Activated naive CD4-positive, alpha-beta T cell treated with anti-CD3 and anti-CD28 coated beads, Interleukin-2, amount 10 ng/mL, durations not matched to agents 7 days and 5 days (primary cell): ENCODE results near the gene SLC16A3.
A peak's percentile ranks its signal among the peaks of the same experiment; 100 is the strongest.
"Not testable (repeated sequence)": the region's sequence is repeated elsewhere in the genome, so short reads cannot be mapped to it uniquely, and the experiment has no call there.

Experiments used
- CTCF ChIA-PET: fragments of 350-600 bp; sonication (Branson Sonifier 250); formaldehyde crosslinking; loops from one replicate; lab custom pipeline; 2021; ENCODE audit warnings: antibody characterized with exemption; lab: Charles Lee
- DNase-seq: peaks from one replicate; pipeline ENCODE4 v3.0.0-alpha.2; 2020
- H3K27ac Mint-ChIP-seq: one replicate; pipeline ENCODE4 v1.8.0; 2021; ENCODE audit warnings: mild to moderate bottlenecking, moderate library complexity, mixed read lengths
- H3K27me3 Mint-ChIP-seq: one replicate; pipeline ENCODE4 v1.8.0; 2021; ENCODE audit warnings: mild to moderate bottlenecking, mixed read lengths
- H3K36me3 Mint-ChIP-seq: one replicate; pipeline ENCODE4 v1.8.0; 2021; ENCODE audit warnings: mixed read lengths
- H3K4me1 Mint-ChIP-seq: one replicate; pipeline ENCODE4 v1.8.0; 2021; ENCODE audit warnings: mixed read lengths
- H3K4me3 Mint-ChIP-seq: one replicate; pipeline ENCODE4 v1.8.0; 2021; ENCODE audit warnings: mild to moderate bottlenecking, moderate library complexity, mixed read lengths
- H3K9me3 Mint-ChIP-seq: one replicate; pipeline ENCODE4 v1.8.0; 2021; ENCODE audit warnings: mixed read lengths

Gene SLC16A3

GRCh38 chr17:82228842-82229697 lies at the start of gene SLC16A3:
TSS of gene SLC16A3 (plus strand) at chr17:82229042. CDS start at chr17:82236009, 6,967 bp downstream.
- Mint-ChIP-seq H3K4me1 (peaks cover 16% of the 10 kb centered on the region), H3K36me3 (peaks cover 8% of the 10 kb centered on the region), H3K4me3 (peak within 1 kb of the TSS; percentile 89), H3K27me3 (peaks cover 5% of the 10 kb centered on the region), H3K9me3 (no peaks in the 10 kb centered on the region), H3K27ac (peak within 1 kb of the TSS; percentile 91)
- CTCF ChIA-PET, result interaction anchor here (1.1 to 2.4 kb wide), 3 partner anchors 9 to 188 kb away, joined by 3 to 11 read pairs (median 7); no protein-coding TSS in a partner anchor
- peak; percentile 76 for DNase-seq

- CTCF ChIA-PET, result interaction anchor here (1.6 kb wide), 1 partner anchor 12 kb away, joined by 3 read pairs; no protein-coding TSS in a partner anchor
- DNase-seq, result no peak
- Mint-ChIP-seq H3K27me3 (no peaks in the 10 kb centered on the region), H3K9me3 (no peaks in the 10 kb centered on the region), H3K4me1 (no peaks in the 10 kb centered on the region), H3K27ac (no peak overlapping the region), H3K36me3 (no peaks in the 10 kb centered on the region), H3K4me3 (no peak overlapping the region)
These were observed 49.4 kb upstream of the SLC16A3 start for GRCh38 chr17:82179412-82179811.

- CTCF ChIA-PET, result no interaction called here
- DNase-seq, result no peak
- Mint-ChIP-seq H3K9me3 (no peaks in the 10 kb centered on the region), H3K36me3 (no peaks in the 10 kb centered on the region), H3K4me3 (no peak overlapping the region), H3K27ac (no peak overlapping the region), H3K4me1 (no peaks in the 10 kb centered on the region), H3K27me3 (no peaks in the 10 kb centered on the region)
These were observed 48.8 kb upstream of the SLC16A3 start for GRCh38 chr17:82179946-82180475.

- no peak for DNase-seq
- Mint-ChIP-seq H3K36me3 (no peaks in the 10 kb centered on the region), H3K9me3 (no peaks in the 10 kb centered on the region), H3K27ac (no peak overlapping the region), H3K27me3 (no peaks in the 10 kb centered on the region), H3K4me3 (no peak overlapping the region), H3K4me1 (no peaks in the 10 kb centered on the region)
- CTCF ChIA-PET, result interaction anchor here (1.0 kb wide), 1 partner anchor 25 kb away, joined by 4 read pairs; no protein-coding TSS in a partner anchor
These were observed 47.9 kb upstream of the SLC16A3 start for GRCh38 chr17:82180776-82181528.

- CTCF ChIA-PET, result interaction anchor here (1.2 kb wide), 1 partner anchor 21 kb away, joined by 3 read pairs; no protein-coding TSS in a partner anchor
- Mint-ChIP-seq H3K27ac (no peak overlapping the region), H3K4me1 (no peaks in the 10 kb centered on the region), H3K9me3 (no peaks in the 10 kb centered on the region), H3K27me3 (no peaks in the 10 kb centered on the region), H3K4me3 (no peak overlapping the region), H3K36me3 (no peaks in the 10 kb centered on the region)
- no peak for DNase-seq
These were observed 44.1 kb upstream of the SLC16A3 start for GRCh38 chr17:82184761-82185160.

GRCh38 chr17:82186221-82186620 lies 42.6 kb upstream of the SLC16A3 start:
- no peak overlapping the region for H3K27ac Mint-ChIP-seq
- H3K9me3 Mint-ChIP-seq, result no peaks in the 10 kb centered on the region
- CTCF ChIA-PET, result interaction anchor here (1.1 to 1.2 kb wide), 2 partner anchors 9 to 19 kb away, joined by 3 read pairs; no protein-coding TSS in a partner anchor
- no peaks in the 10 kb centered on the region for H3K27me3 Mint-ChIP-seq
- DNase-seq, result no peak
- H3K36me3 Mint-ChIP-seq, result no peaks in the 10 kb centered on the region
- H3K4me1 Mint-ChIP-seq, result no peaks in the 10 kb centered on the region
- no peak overlapping the region for H3K4me3 Mint-ChIP-seq

GRCh38 chr17:82187500-82187899 lies 41.3 kb upstream of the SLC16A3 start:
- Mint-ChIP-seq H3K4me3 (no peak overlapping the region), H3K27me3 (no peaks in the 10 kb centered on the region), H3K27ac (no peak overlapping the region), H3K4me1 (no peaks in the 10 kb centered on the region), H3K36me3 (no peaks in the 10 kb centered on the region), H3K9me3 (no peaks in the 10 kb centered on the region)
- CTCF ChIA-PET, result interaction anchor here (1.0 kb wide), 1 partner anchor 9 kb away, joined by 3 read pairs; no protein-coding TSS in a partner anchor
- DNase-seq, result no peak

- Mint-ChIP-seq H3K4me1 (no peaks in the 10 kb centered on the region), H3K27ac (no peak overlapping the region), H3K4me3 (no peak overlapping the region), H3K36me3 (peaks cover 4% of the 10 kb centered on the region), H3K27me3 (no peaks in the 10 kb centered on the region), H3K9me3 (no peaks in the 10 kb centered on the region)
- no peak for DNase-seq
- CTCF ChIA-PET, result interaction anchor here (1.0 kb wide), 1 partner anchor 8 kb away, joined by 3 read pairs; no protein-coding TSS in a partner anchor
These were observed 40.6 kb upstream of the SLC16A3 start for GRCh38 chr17:82188001-82188961.

- DNase-seq, H3K27ac Mint-ChIP-seq, H3K9me3 Mint-ChIP-seq, H3K27me3 Mint-ChIP-seq, CTCF ChIA-PET, H3K4me3 Mint-ChIP-seq: not testable (repeated sequence)
- Mint-ChIP-seq H3K4me1 (peaks cover 13% of the 10 kb centered on the region), H3K36me3 (peaks cover 29% of the 10 kb centered on the region)
These were observed 35.8 kb upstream of the SLC16A3 start for GRCh38 chr17:82193050-82193449.

- H3K4me1 Mint-ChIP-seq, result peaks cover 18% of the 10 kb centered on the region
- H3K27me3 Mint-ChIP-seq, result no peaks in the 10 kb centered on the region
- DNase-seq, result no peak
- no peaks in the 10 kb centered on the region for H3K9me3 Mint-ChIP-seq
- H3K27ac Mint-ChIP-seq, result no peak overlapping the region
- CTCF ChIA-PET, result no interaction called here
- no peak overlapping the region for H3K4me3 Mint-ChIP-seq
- peaks cover 34% of the 10 kb centered on the region for H3K36me3 Mint-ChIP-seq
These were observed 35.2 kb upstream of the SLC16A3 start for GRCh38 chr17:82193520-82194220.

- Mint-ChIP-seq H3K27me3 (no peaks in the 10 kb centered on the region), H3K9me3 (no peaks in the 10 kb centered on the region), H3K27ac (no peak overlapping the region), H3K36me3 (peaks cover 34% of the 10 kb centered on the region), H3K4me3 (no peak overlapping the region), H3K4me1 (peaks cover 28% of the 10 kb centered on the region)
- CTCF ChIA-PET, result no interaction called here
- no peak for DNase-seq
These were observed 34.1 kb upstream of the SLC16A3 start for GRCh38 chr17:82194765-82195164.

GRCh38 chr17:82195675-82196672 lies 32.9 kb upstream of the SLC16A3 start:
- Mint-ChIP-seq H3K4me3 (no peak overlapping the region), H3K27me3 (no peaks in the 10 kb centered on the region)

More at GRCh38 chr17:82195675-82196672, 32.9 kb upstream of the SLC16A3 start:
- H3K4me1 Mint-ChIP-seq, result peaks cover 40% of the 10 kb centered on the region
- CTCF ChIA-PET, result interaction anchor here (0.8 to 1.1 kb wide), 3 partner anchors 8 to 10 kb away, joined by 3 read pairs; no protein-coding TSS in a partner anchor
- H3K36me3 Mint-ChIP-seq, result peaks cover 34% of the 10 kb centered on the region
- H3K9me3 Mint-ChIP-seq, result no peaks in the 10 kb centered on the region
- no peak for DNase-seq
- H3K27ac Mint-ChIP-seq, result no peak overlapping the region
